Tibial nerve (tissue), 4 donors: Measurements from ENCODE around the gene CARD10.

Source experiments
- EP300 ChIP-seq, 2 donors: sonication (generic); formaldehyde crosslinking; IDR thresholded peaks; one replicate each; pipeline ENCODE4 v1.6.1; 2017; ENCODE audit warnings: antibody characterized with exemption in 2 of 2, mild to moderate bottlenecking in 1 of 2
- POLR2A ChIP-seq, 2 donors: fragments of 450-650 bp; IDR thresholded peaks; one replicate each; pipeline ENCODE4 v1.6.1; 2017; ENCODE audit warnings: antibody characterized with exemption in 2 of 2, mild to moderate bottlenecking in 2 of 2, moderate library complexity in 2 of 2
- TF ChIP-seq, protein P1 (sequence below), 5 experiments: fragments of 200-600 bp in 3 of 5; fragments of 450-650 bp in 2 of 5; sonication (generic) in 3 of 5; IDR thresholded peaks; one replicate each; pipeline ENCODE4 v1.5.1; 2016 to 2019; ENCODE audit warnings: antibody characterized with exemption in 5 of 5, mild to moderate bottlenecking in 3 of 5, moderate library complexity in 2 of 5

DNA sequence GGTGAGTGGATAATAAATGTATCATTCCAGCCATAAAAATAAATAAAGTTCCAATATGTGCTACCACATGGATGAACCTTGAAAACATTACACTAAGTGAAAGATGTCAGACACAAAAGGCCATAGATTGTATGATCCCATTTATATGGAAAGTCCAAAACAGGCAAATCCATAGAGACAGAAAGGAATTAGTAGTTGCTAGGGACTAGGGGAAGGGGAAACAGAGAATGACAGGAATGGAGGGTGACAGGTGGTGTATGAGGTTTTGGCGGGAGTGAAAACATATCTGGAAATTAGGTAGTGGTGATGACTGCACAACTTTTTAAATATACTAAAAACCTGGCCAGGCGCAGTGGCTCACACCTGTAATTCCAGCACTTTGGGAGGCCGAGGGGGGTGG is 15.2 kb upstream of the CARD10 start:
- TF ChIP-seq, protein P1, sequence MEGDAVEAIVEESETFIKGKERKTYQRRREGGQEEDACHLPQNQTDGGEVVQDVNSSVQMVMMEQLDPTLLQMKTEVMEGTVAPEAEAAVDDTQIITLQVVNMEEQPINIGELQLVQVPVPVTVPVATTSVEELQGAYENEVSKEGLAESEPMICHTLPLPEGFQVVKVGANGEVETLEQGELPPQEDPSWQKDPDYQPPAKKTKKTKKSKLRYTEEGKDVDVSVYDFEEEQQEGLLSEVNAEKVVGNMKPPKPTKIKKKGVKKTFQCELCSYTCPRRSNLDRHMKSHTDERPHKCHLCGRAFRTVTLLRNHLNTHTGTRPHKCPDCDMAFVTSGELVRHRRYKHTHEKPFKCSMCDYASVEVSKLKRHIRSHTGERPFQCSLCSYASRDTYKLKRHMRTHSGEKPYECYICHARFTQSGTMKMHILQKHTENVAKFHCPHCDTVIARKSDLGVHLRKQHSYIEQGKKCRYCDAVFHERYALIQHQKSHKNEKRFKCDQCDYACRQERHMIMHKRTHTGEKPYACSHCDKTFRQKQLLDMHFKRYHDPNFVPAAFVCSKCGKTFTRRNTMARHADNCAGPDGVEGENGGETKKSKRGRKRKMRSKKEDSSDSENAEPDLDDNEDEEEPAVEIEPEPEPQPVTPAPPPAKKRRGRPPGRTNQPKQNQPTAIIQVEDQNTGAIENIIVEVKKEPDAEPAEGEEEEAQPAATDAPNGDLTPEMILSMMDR (IDR thresholded peaks at IDR 0.05): no peak
- no peak for TF ChIP-seq POLR2A (IDR thresholded peaks at IDR 0.05)
- TF ChIP-seq EP300 (IDR thresholded peaks at IDR 0.05): no peak
